Thyroid gland (tissue), 4 donors: Measurements from ENCODE around the gene NFASC. TPM values are rescaled to one million over a fixed set of nuclear protein-coding genes. Genes with fewer than 3 reads are reported as not detected.

ENCODE experiments used
- DNase-seq, 2 donors: peaks; one replicate each; pipeline ENCODE4 v3.0.0-alpha.2; 2019
- H3K27ac ChIP-seq, 3 donors: fragments of 200-600 bp; sonication (generic); 1 replicate in 2 of 3; 2 replicates in 1 of 3; pipeline ENCODE4 v1.5.1; 2016 to 2019; ENCODE audit warnings: mild to moderate bottlenecking in 1 of 3, moderate library complexity in 1 of 3
- H3K27me3 ChIP-seq: fragments of 200-600 bp; sonication (generic); one replicate; pipeline ENCODE4 v1.5.1; 2019
- H3K36me3 ChIP-seq, 2 donors: fragments of 200-600 bp; sonication (generic); one replicate each; pipeline ENCODE4 v1.5.1; 2016 to 2019
- H3K4me1 ChIP-seq, 2 donors: fragments of 200-600 bp; sonication (generic); one replicate each; pipeline ENCODE4 v1.5.1; 2017 to 2019
- H3K4me3 ChIP-seq, 3 donors: fragments of 200-600 bp; sonication (generic); replicated peaks in 1 of 3; 1 replicate in 2 of 3; 2 replicates in 1 of 3; pipeline ENCODE4 v1.5.1; 2016; ENCODE audit warnings: mild to moderate bottlenecking in 1 of 3
- H3K9me3 ChIP-seq: fragments of 200-600 bp; sonication (generic); one replicate; pipeline ENCODE4 v1.5.1; 2017
- POLR2A ChIP-seq, 2 donors: fragments of 450-650 bp; IDR thresholded peaks; one replicate each; pipeline ENCODE4 v1.6.1; 2017; ENCODE audit warnings: antibody characterized with exemption in 2 of 2, mild to moderate bottlenecking in 2 of 2, moderate library complexity in 1 of 2
- WGBS, 2 donors: methylation state at CpG; one replicate each; pipeline ENCODE4 v1.1.5; 2017; 5-methylcytosine and 5-hydroxymethylcytosine counted together
- intact Hi-C: fragments of 100-400 bp; cut with DNase I; formaldehyde crosslinking; loops from one replicate; pipeline ENCODE4 v1.15.1; 2023
- total RNA-seq, 4 donors: library from RNA; depleted of rRNA; stranded (reverse); fragments of >200 nt; gene quantifications; one replicate each; pipeline ENCODE4 v1.2.3, GENCODE V29; 2016
- TF ChIP-seq, protein P1 (sequence below), 6 experiments: fragments of 200-600 bp in 3 of 6; fragments of 450-650 bp in 3 of 6; sonication (generic) in 3 of 6; IDR thresholded peaks; one replicate each; pipeline ENCODE4 v1.5.1; 2016 to 2019; ENCODE audit warnings: antibody characterized with exemption in 6 of 6, mild to moderate bottlenecking in 2 of 6, inconsistent platforms in 1 of 6, moderate library complexity in 1 of 6

NFASC gene
- total RNA-seq, 4 donors from 2014 or later = 3.6 to 9.4 (median 3.9) TPM

DNA sequence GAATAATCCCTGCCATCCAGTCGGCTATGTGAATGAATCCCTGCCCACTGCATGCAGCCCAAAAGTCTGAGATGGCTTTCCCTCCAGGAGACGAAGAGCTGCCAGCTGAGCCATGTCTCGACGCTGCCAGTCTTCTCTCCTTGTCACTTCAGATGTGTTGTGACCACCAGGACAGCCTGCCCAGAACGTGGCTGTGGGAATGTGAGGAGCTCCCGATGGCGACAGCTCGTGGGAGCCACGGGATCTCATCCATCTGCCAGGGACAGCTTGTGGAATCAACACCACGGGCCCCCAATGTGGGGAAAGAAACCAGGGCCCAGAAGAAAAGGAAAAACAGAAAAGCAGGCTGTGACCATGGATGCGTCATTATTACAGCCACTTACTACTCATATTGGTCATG lies 67.2 kb downstream of the NFASC start:
- H3K27me3 ChIP-seq = no peaks in the 10 kb centered on the region
- H3K36me3 ChIP-seq = no peaks in the 10 kb centered on the region
- intact Hi-C loops = no loop called here
- DNase-seq = no peak
- no peak overlapping the region for H3K4me3 ChIP-seq
- TF ChIP-seq POLR2A (IDR thresholded peaks at IDR 0.05) = no peak
- TF ChIP-seq, protein P1, sequence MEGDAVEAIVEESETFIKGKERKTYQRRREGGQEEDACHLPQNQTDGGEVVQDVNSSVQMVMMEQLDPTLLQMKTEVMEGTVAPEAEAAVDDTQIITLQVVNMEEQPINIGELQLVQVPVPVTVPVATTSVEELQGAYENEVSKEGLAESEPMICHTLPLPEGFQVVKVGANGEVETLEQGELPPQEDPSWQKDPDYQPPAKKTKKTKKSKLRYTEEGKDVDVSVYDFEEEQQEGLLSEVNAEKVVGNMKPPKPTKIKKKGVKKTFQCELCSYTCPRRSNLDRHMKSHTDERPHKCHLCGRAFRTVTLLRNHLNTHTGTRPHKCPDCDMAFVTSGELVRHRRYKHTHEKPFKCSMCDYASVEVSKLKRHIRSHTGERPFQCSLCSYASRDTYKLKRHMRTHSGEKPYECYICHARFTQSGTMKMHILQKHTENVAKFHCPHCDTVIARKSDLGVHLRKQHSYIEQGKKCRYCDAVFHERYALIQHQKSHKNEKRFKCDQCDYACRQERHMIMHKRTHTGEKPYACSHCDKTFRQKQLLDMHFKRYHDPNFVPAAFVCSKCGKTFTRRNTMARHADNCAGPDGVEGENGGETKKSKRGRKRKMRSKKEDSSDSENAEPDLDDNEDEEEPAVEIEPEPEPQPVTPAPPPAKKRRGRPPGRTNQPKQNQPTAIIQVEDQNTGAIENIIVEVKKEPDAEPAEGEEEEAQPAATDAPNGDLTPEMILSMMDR (IDR thresholded peaks at IDR 0.05) = no peak
- H3K4me1 ChIP-seq = no peaks in the 10 kb centered on the region
- WGBS, 2 donors = 76 to 80% methylated on average over 11 of the region's 11 CpGs
- no peak overlapping the region for H3K27ac ChIP-seq
- no peaks in the 10 kb centered on the region for H3K9me3 ChIP-seq

DNA sequence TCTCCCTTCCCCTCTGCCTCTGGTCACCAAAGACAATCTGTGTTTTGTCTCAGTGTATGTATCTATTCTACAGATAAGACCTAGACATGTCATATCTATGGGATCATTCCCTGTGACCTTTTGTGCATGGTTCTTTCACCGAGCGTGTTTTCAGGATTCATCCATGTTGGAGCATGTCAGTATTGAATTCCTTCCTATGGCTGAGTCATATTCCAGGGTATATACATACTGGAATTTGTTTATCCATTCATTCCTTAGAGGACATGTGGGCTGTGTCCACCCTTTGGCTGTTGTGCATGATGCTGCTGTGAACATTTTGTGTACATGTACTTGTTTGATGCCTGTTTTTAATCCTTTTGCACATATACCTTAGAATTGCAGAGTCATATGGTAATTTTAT lies 69.9 kb downstream of the NFASC start:
- Histone ChIP-seq H3K27me3 (no peaks in the 10 kb centered on the region), H3K4me3 (no peak overlapping the region), H3K4me1 (no peaks in the 10 kb centered on the region), H3K9me3 (no peaks in the 10 kb centered on the region), H3K27ac (no peak overlapping the region), H3K36me3 (no peaks in the 10 kb centered on the region)
- intact Hi-C loops = loop anchor here (10.0 kb wide), 1 partner anchor 136 kb away; no protein-coding TSS in a partner anchor
- no peak for TF ChIP-seq POLR2A (IDR thresholded peaks at IDR 0.05)
- TF ChIP-seq, protein P1 (IDR thresholded peaks at IDR 0.05) = no peak
- WGBS, 2 donors = 85 to 94% methylated on average over 2 of the region's 2 CpGs
- no peak for DNase-seq

DNA sequence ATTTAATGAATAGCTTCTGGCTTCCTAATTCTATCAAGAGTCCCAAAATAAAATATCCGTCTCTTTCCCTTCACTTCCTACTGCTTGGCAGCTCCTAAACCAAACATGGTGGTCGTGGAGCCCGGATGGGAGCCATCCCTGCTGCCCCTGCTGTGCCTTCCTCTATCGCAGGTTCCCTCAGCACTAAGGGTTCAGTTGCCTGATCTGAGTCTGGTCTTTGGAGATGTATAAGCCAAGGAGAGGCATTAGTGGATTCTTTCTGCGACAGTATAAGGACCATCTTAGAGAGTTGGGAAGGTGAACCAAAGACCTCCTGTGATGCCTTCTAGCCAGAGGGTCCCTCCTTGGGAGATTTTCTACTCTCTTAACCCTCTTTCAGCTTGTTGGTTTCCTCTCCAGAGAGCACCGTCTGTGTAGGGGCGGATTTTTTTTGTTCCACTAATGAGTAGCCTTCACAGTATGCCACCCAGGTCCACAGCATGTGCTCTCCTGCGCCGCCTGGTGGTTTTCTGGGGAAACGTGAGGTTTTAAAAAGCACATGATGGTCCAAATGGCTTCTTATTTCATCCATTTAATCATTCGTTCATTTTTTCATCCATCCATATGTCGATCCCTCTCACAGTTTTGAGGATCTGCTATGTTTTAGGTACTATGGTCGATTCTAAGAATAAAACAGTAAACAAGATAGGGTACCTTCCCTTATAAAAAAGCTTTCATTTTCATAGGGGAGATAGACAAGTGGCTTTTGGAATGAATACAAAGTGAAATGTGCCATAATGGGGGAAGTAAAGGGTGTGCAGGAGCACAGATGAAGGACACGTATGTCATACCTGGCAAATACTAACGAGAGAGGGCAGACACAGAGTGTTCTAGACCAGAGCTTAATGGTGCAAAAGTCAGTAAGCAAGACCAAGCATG lies 71.0 kb downstream of the NFASC start:
- intact Hi-C loops = loop anchor here (10.0 kb wide), 1 partner anchor 137 kb away; no protein-coding TSS in a partner anchor

DNA sequence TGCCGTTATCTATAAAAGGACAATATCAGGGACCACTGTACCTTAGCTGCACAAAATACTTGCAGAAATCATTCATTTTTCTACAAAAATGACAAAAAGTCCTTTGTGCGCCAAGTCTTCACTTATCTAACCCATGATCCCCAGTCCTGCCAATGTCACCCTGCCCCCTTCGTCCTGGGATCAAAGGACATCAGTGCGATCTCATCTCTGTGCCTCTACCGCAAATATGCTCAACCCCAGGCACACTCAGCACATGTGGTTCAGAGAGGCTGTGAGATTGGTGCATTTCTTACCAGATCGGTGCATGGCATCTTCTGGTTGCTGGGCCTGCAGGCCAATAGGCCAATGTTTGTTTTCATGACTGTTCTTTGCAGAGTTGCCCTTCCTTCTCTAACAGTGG lies 72.8 kb downstream of the NFASC start:
- Histone ChIP-seq H3K9me3 (no peaks in the 10 kb centered on the region), H3K27me3 (no peaks in the 10 kb centered on the region), H3K4me3 (no peak overlapping the region), H3K27ac (no peak overlapping the region), H3K36me3 (no peaks in the 10 kb centered on the region), H3K4me1 (no peaks in the 10 kb centered on the region)
- no peak for TF ChIP-seq POLR2A (IDR thresholded peaks at IDR 0.05)
- TF ChIP-seq, protein P1 (IDR thresholded peaks at IDR 0.05) = no peak
- intact Hi-C loops = loop anchor here (10.0 kb wide), 1 partner anchor 139 kb away; no protein-coding TSS in a partner anchor
- no peak for DNase-seq
- WGBS, 2 donors = 89 to 92% methylated on average over 6 of the region's 6 CpGs

More for the DNA sequence above, 71.0 kb downstream of the NFASC start:
- peak; percentile 48 to 67 for DNase-seq
- H3K9me3 ChIP-seq = no peaks in the 10 kb centered on the region
- no peaks in the 10 kb centered on the region for H3K27me3 ChIP-seq
- H3K4me1 ChIP-seq = no peaks in the 10 kb centered on the region
- TF ChIP-seq, protein P1 (IDR thresholded peaks at IDR 0.05) = peak; percentile 62 to 93 (median 76)
- no peak for TF ChIP-seq POLR2A (IDR thresholded peaks at IDR 0.05)
- H3K36me3 ChIP-seq = no peaks in the 10 kb centered on the region
- no peak overlapping the region for H3K27ac ChIP-seq
- 25 to 29% methylated on average over 15 of the region's 15 CpGs for WGBS, 2 donors
- no peak overlapping the region for H3K4me3 ChIP-seq

DNA sequence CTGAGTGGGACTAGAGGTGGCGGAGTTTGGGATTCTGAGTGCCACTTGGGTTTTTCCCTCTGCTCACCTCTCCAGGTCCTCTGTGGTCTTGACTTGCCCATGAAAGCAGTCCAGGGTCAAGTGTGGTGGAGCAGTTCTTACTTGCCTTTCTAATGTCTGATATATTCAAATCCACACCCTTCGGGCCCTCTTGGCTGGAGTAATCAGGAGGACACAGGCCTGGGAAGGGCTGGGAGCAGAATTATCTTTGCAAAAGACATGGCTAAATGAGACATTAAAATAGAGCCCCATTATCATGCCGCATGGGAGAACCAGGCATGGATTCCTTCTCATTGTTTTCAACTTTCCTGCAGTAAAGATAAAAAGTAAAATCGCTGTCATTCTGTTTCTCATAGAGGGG lies 74.0 kb downstream of the NFASC start:
- Histone ChIP-seq H3K9me3 (no peaks in the 10 kb centered on the region), H3K27ac (no peak overlapping the region), H3K4me1 (no peaks in the 10 kb centered on the region), H3K27me3 (no peaks in the 10 kb centered on the region), H3K4me3 (no peak overlapping the region), H3K36me3 (no peaks in the 10 kb centered on the region)
- TF ChIP-seq POLR2A (IDR thresholded peaks at IDR 0.05) = no peak
- TF ChIP-seq, protein P1 (IDR thresholded peaks at IDR 0.05) = no peak
- intact Hi-C loops = loop anchor here (10.0 kb wide), 1 partner anchor 140 kb away; no protein-coding TSS in a partner anchor
- 91 to 93% methylated on average over 4 of the region's 4 CpGs for WGBS, 2 donors
- DNase-seq = no peak
